AG10803 (cell line): ENCODE data around the gene SRGAP1.

ENCODE experiments used
- DNase-seq: peaks from one replicate; pipeline ENCODE4 v3.0.0; 2010; ENCODE audit warnings: low read depth
- H3K4me3 ChIP-seq: 2 replicates; pipeline ENCODE4 v1.5.1; 2011; ENCODE audit warnings: mild to moderate bottlenecking, low read length, control low read depth
- CTCF ChIP-seq: conservative IDR thresholded peaks from 2 replicates; pipeline ENCODE4 v1.5.1; 2011; ENCODE audit warnings: mild to moderate bottlenecking, low read length, control low read depth, inconsistent platforms

The SRGAP1 gene

GRCh38 chr12:64054079-64054520 lies 209.6 kb downstream of the SRGAP1 start:
- DNase-seq, result no peak
- no peak for TF ChIP-seq CTCF

GRCh38 chr12:64056741-64057140 lies 212.2 kb downstream of the SRGAP1 start:
- no peak overlapping the region for H3K4me3 ChIP-seq
- TF ChIP-seq CTCF, result no peak
- no peak for DNase-seq

More at GRCh38 chr12:64054079-64054520, 209.6 kb downstream of the SRGAP1 start:
- no peak overlapping the region for H3K4me3 ChIP-seq

- DNase-seq, result no peak
- no peak for TF ChIP-seq CTCF
- H3K4me3 ChIP-seq, result no peak overlapping the region
Measured at GRCh38 chr12:64057706-64058105, 213.2 kb downstream of the SRGAP1 start.

GRCh38 chr12:64058541-64059265 lies 214.2 kb downstream of the SRGAP1 start:
- no peak overlapping the region for H3K4me3 ChIP-seq
- DNase-seq, result no peak
- no peak for TF ChIP-seq CTCF

GRCh38 chr12:64059685-64060084 lies 215.2 kb downstream of the SRGAP1 start:
- peak; percentile 25 for DNase-seq
- TF ChIP-seq CTCF, result no peak

GRCh38 chr12:64061868-64062375 lies 217.4 kb downstream of the SRGAP1 start:
- no peak for TF ChIP-seq CTCF
- H3K4me3 ChIP-seq, result no peak overlapping the region
- DNase-seq, result no peak

More at GRCh38 chr12:64059685-64060084, 215.2 kb downstream of the SRGAP1 start:
- H3K4me3 ChIP-seq, result no peak overlapping the region

GRCh38 chr12:64063121-64063520 lies 218.6 kb downstream of the SRGAP1 start:
- no peak overlapping the region for H3K4me3 ChIP-seq
- no peak for DNase-seq
- no peak for TF ChIP-seq CTCF
